ENCODE measurements around the gene TSNAXIP1. TPM values are rescaled to one million over a fixed set of nuclear protein-coding genes. Genes with fewer than 3 reads are reported as not detected.

Gene TSNAXIP1
- total RNA-seq, result 10 to 100 TPM in 1 of 7 donors, 1 to 10 TPM in 6; 2.4 to 13.1 (median 3.2) TPM
- polyA plus RNA-seq, result 1 to 10 TPM; 2.7 to 3.7 TPM
- long read RNA-seq, donor 1, partial matches to known transcripts, result 1 of 22 reads
- long read RNA-seq, donor 1, other reads (novel, unspliced or antisense), result 18 of 22 reads
- long read RNA-seq, donor 2, partial matches to known transcripts, result 24 of 69 reads
- long read RNA-seq, donor 2, other reads (novel, unspliced or antisense), result 45 of 69 reads
- long read RNA-seq, donor 3, partial matches to known transcripts, result 0 of 4 reads
- long read RNA-seq, donor 3, other reads (novel, unspliced or antisense), result 4 of 4 reads

DNA sequence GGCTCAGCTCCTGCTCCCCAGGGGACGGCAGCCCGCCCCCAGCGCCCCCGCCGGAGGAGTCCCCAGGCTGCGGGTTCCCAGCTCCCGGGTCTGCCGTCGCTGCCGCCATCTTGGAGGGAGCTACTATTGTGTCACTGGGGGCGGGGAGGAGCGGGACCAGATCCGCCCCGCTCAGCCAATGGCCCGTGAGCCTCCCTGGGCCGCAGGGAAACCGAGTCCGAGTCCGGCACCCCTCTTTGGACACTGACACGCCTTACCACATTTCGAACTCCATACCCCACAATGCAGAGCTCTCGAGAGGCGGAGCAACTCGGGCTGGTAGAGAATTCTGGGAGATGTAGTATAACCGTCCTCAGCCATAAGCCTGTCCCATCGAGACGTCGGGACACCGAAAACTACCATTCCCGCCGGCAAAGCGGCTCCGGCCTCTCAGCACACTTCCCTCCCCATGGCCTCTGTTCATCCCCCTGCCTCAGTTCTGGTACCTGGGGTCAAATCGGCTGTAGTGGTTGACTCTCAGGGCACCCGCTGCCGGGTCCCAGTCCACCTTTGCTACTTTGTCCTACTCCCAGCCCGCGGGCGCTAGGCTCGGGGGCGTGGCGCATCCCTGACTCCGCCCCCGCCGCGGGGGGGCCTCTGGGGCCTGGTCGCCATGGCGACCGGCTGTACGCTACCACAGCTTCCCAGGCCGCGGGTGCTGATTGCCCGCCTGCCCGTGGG lies at the start of gene TSNAXIP1, which contains the start of gene RANBP10:
TSS of gene TSNAXIP1 (plus strand) at position 462 of the 720 bp plus-strand sequence. CDS start 261 bp downstream, outside the sequence.
TSS of gene RANBP10 (minus strand) at position 133 of the 720 bp plus-strand sequence. CDS start at position 109, 24 bp downstream.
- Histone ChIP-seq H3K9me3 (no peaks in the 10 kb centered on the region), H3K4me1 (ENCODE audit: insufficient read depth) (peaks cover 4% of the 10 kb centered on the region), H3K36me3 (no peaks in the 10 kb centered on the region), H3K4me3 (peak within 1 kb of the TSS; percentile 100), H3K27me3 (no peaks in the 10 kb centered on the region), H3K27ac (peak within 1 kb of the TSS; percentile 52 to 71)
- intact Hi-C loops (cut with DNase I), result loop anchor here in 1 of 4 donors (10.0 kb wide), 1 partner anchor 132 kb away; no protein-coding TSS in a partner anchor
- DNase-seq, result peak; percentile 95 to 97 (median 96)
- TF ChIP-seq POLR2A (IDR thresholded peaks at IDR 0.05) (peak; percentile 86), EP300 (IDR thresholded peaks at IDR 0.05) (no peak), CTCF (IDR thresholded peaks at IDR 0.05) (no peak)
- WGBS, 3 donors, result 1% methylated on average over 31 to 54 of the region's 54 CpGs

GRCh38 chr16:67758006-67758405 lies 48.7 kb upstream of the TSNAXIP1 start:
- no peak for TF ChIP-seq CTCF (IDR thresholded peaks at IDR 0.05)
- TF ChIP-seq EP300 (IDR thresholded peaks at IDR 0.05), result no peak
- TF ChIP-seq POLR2A (IDR thresholded peaks at IDR 0.05), result no peak
- Histone ChIP-seq H3K27ac (no peak overlapping the region), H3K4me1 (ENCODE audit: insufficient read depth) (no peaks in the 10 kb centered on the region), H3K4me3 (no peak overlapping the region), H3K27me3 (no peaks in the 10 kb centered on the region), H3K36me3 (no peaks in the 10 kb centered on the region), H3K9me3 (no peaks in the 10 kb centered on the region)
- intact Hi-C loops (cut with DNase I), result no loop called here
- 90 to 94% (median 91%) methylated on average over 3 of the region's 3 CpGs for WGBS, 3 donors
- no peak for DNase-seq

GRCh38 chr16:67758966-67759365 lies 47.7 kb upstream of the TSNAXIP1 start:
- TF ChIP-seq POLR2A (IDR thresholded peaks at IDR 0.05), result no peak
- WGBS, 3 donors, result 59 to 60% (median 60%) methylated on average over 7 of the region's 7 CpGs
- Histone ChIP-seq H3K4me1 (ENCODE audit: insufficient read depth) (no peaks in the 10 kb centered on the region), H3K27ac (no peak overlapping the region), H3K27me3 (no peaks in the 10 kb centered on the region), H3K4me3 (no peak overlapping the region), H3K36me3 (no peaks in the 10 kb centered on the region), H3K9me3 (no peaks in the 10 kb centered on the region)
- intact Hi-C loops (cut with DNase I), result no loop called here
- DNase-seq, result no peak

- no peak overlapping the region for H3K27ac ChIP-seq
- TF ChIP-seq EP300 (IDR thresholded peaks at IDR 0.05), result no peak
- no peak for TF ChIP-seq POLR2A (IDR thresholded peaks at IDR 0.05)
- H3K4me1 ChIP-seq (ENCODE audit: insufficient read depth), result no peaks in the 10 kb centered on the region
- no peaks in the 10 kb centered on the region for H3K9me3 ChIP-seq
- H3K36me3 ChIP-seq, result no peaks in the 10 kb centered on the region
- WGBS, 3 donors, result 53 to 68% (median 54%) methylated on average over 8 of the region's 8 CpGs
- no peak overlapping the region for H3K4me3 ChIP-seq
- H3K27me3 ChIP-seq, result no peaks in the 10 kb centered on the region
- no peak for DNase-seq
- intact Hi-C loops (cut with DNase I), result no loop called here
Measured at GRCh38 chr16:67760206-67760955, 46.3 kb upstream of the TSNAXIP1 start.

GRCh38 chr16:67760956-67761230 lies 45.8 kb upstream of the TSNAXIP1 start:
- H3K9me3 ChIP-seq, result no peaks in the 10 kb centered on the region
- H3K4me3 ChIP-seq, result no peak overlapping the region
- no peak overlapping the region for H3K27ac ChIP-seq
- H3K4me1 ChIP-seq (ENCODE audit: insufficient read depth), result no peaks in the 10 kb centered on the region
- intact Hi-C loops (cut with DNase I), result no loop called here
- H3K27me3 ChIP-seq, result no peaks in the 10 kb centered on the region
- TF ChIP-seq CTCF (IDR thresholded peaks at IDR 0.05) (no peak), EP300 (IDR thresholded peaks at IDR 0.05) (no peak), POLR2A (IDR thresholded peaks at IDR 0.05) (no peak)
- no peaks in the 10 kb centered on the region for H3K36me3 ChIP-seq
- DNase-seq, result no peak
- WGBS, 3 donors, result 86 to 96% (median 87%) methylated on average over 4 of the region's 4 CpGs
